Measurements from ENCODE around the gene BIRC7. TPM values are rescaled to one million over a fixed set of nuclear protein-coding genes. Genes with fewer than 3 reads are reported as not detected.

The BIRC7 gene
- total RNA-seq, 1 donor from 2014 or later, result not detected

GRCh38 chr20:63191400-63191799, 44.3 kb upstream of the BIRC7 start:
- Mint-ChIP-seq H3K4me3 (ENCODE audit: low read depth) (no peak overlapping the region), H3K27ac (no peak overlapping the region), H3K36me3 (ENCODE audit: insufficient read depth) (peaks cover 13% of the 10 kb centered on the region), H3K9me3 (ENCODE audit: low read depth) (no peaks in the 10 kb centered on the region), H3K27me3 (no peaks in the 10 kb centered on the region), H3K4me1 (ENCODE audit: low read depth) (peaks cover 11% of the 10 kb centered on the region)
- DNase-seq (ENCODE audit: low spot score, unreplicated experiment), result no peak
- no peak for TF ChIP-seq CTCF (IDR thresholded peaks at IDR 0.05; ENCODE audit: unreplicated experiment)

- Mint-ChIP-seq H3K27ac (no peak overlapping the region), H3K27me3 (no peaks in the 10 kb centered on the region), H3K4me3 (ENCODE audit: low read depth) (no peak overlapping the region), H3K9me3 (ENCODE audit: low read depth) (no peaks in the 10 kb centered on the region), H3K4me1 (ENCODE audit: low read depth) (peaks cover 23% of the 10 kb centered on the region), H3K36me3 (ENCODE audit: insufficient read depth) (peaks cover 19% of the 10 kb centered on the region)
- no peak for TF ChIP-seq CTCF (IDR thresholded peaks at IDR 0.05; ENCODE audit: unreplicated experiment)
- DNase-seq (ENCODE audit: low spot score, unreplicated experiment), result no peak
Observed at GRCh38 chr20:63192721-63193120, 43.0 kb upstream of the BIRC7 start.

GRCh38 chr20:63194007-63194796, 41.5 kb upstream of the BIRC7 start:
- H3K4me3 Mint-ChIP-seq (ENCODE audit: low read depth), result no peak overlapping the region
- TF ChIP-seq CTCF (IDR thresholded peaks at IDR 0.05; ENCODE audit: unreplicated experiment), result no peak
- H3K27me3 Mint-ChIP-seq, result no peaks in the 10 kb centered on the region
- no peaks in the 10 kb centered on the region for H3K9me3 Mint-ChIP-seq (ENCODE audit: low read depth)
- peaks cover 20% of the 10 kb centered on the region for H3K36me3 Mint-ChIP-seq (ENCODE audit: insufficient read depth)
- peaks cover 38% of the 10 kb centered on the region for H3K4me1 Mint-ChIP-seq (ENCODE audit: low read depth)
- no peak overlapping the region for H3K27ac Mint-ChIP-seq
- DNase-seq (ENCODE audit: low spot score, unreplicated experiment), result no peak

GRCh38 chr20:63194797-63195173, 40.9 kb upstream of the BIRC7 start:
- no peak for TF ChIP-seq CTCF (IDR thresholded peaks at IDR 0.05; ENCODE audit: unreplicated experiment)
- peaks cover 43% of the 10 kb centered on the region for H3K4me1 Mint-ChIP-seq (ENCODE audit: low read depth)
- H3K36me3 Mint-ChIP-seq (ENCODE audit: insufficient read depth), result peaks cover 20% of the 10 kb centered on the region
- H3K27me3 Mint-ChIP-seq, result no peaks in the 10 kb centered on the region
- peak overlapping the region; percentile 71 for H3K27ac Mint-ChIP-seq
- no peak for DNase-seq (ENCODE audit: low spot score, unreplicated experiment)
- H3K9me3 Mint-ChIP-seq (ENCODE audit: low read depth), result no peaks in the 10 kb centered on the region
- H3K4me3 Mint-ChIP-seq (ENCODE audit: low read depth), result no peak overlapping the region

GRCh38 chr20:63196768-63197470, 38.8 kb upstream of the BIRC7 start:
- no peak for TF ChIP-seq CTCF (IDR thresholded peaks at IDR 0.05; ENCODE audit: unreplicated experiment)
- peaks cover 24% of the 10 kb centered on the region for H3K36me3 Mint-ChIP-seq (ENCODE audit: insufficient read depth)
- peak overlapping the region; percentile 91 for H3K27ac Mint-ChIP-seq
- H3K4me1 Mint-ChIP-seq (ENCODE audit: low read depth), result peaks cover 43% of the 10 kb centered on the region
- no peak for DNase-seq (ENCODE audit: low spot score, unreplicated experiment)
- H3K27me3 Mint-ChIP-seq, result no peaks in the 10 kb centered on the region
- H3K9me3 Mint-ChIP-seq (ENCODE audit: low read depth), result no peaks in the 10 kb centered on the region
- no peak overlapping the region for H3K4me3 Mint-ChIP-seq (ENCODE audit: low read depth)
